GM15510 (cell line): ENCODE measurements around the gene ZNF775.

ENCODE experiments used
- POLR2A ChIP-seq: IDR thresholded peaks from 3 replicates; pipeline ENCODE4 v1.6.1; 2011; ENCODE audit warnings: borderline replicate concordance; ENCODE audit not compliant: insufficient read length; ENCODE audit errors: extremely low read depth

The ZNF775 gene

GRCh38 chr7:150379441-150380379 lies 580 bp downstream of the ZNF775 start:
- TF ChIP-seq POLR2A: peak; percentile 20

- no peak for TF ChIP-seq POLR2A
These were observed 1.3 kb downstream of the ZNF775 start for GRCh38 chr7:150380463-150380862.

- TF ChIP-seq POLR2A: no peak
These were observed 2.0 kb downstream of the ZNF775 start for GRCh38 chr7:150381096-150381495.

- no peak for TF ChIP-seq POLR2A
These were observed 2.6 kb downstream of the ZNF775 start for GRCh38 chr7:150381785-150382122.

GRCh38 chr7:150382123-150382843 lies 3.2 kb downstream of the ZNF775 start:
- TF ChIP-seq POLR2A: peak; percentile 7

- no peak for TF ChIP-seq POLR2A
These were observed 3.7 kb downstream of the ZNF775 start for GRCh38 chr7:150382844-150383225.

GRCh38 chr7:150383710-150384397 lies 4.7 kb downstream of the ZNF775 start:
- no peak for TF ChIP-seq POLR2A

GRCh38 chr7:150384406-150385301 lies 5.5 kb downstream of the ZNF775 start:
- TF ChIP-seq POLR2A: no peak

- TF ChIP-seq POLR2A: no peak
These were observed 6.2 kb downstream of the ZNF775 start for GRCh38 chr7:150385302-150385723.

GRCh38 chr7:150388306-150388705 lies 9.2 kb downstream of the ZNF775 start:
- TF ChIP-seq POLR2A: no peak

- no peak for TF ChIP-seq POLR2A
These were observed 9.8 kb downstream of the ZNF775 start for GRCh38 chr7:150388709-150389531.

GRCh38 chr7:150389532-150389816 lies 10.3 kb downstream of the ZNF775 start:
- TF ChIP-seq POLR2A: no peak

- TF ChIP-seq POLR2A: no peak
These were observed 11.1 kb downstream of the ZNF775 start for GRCh38 chr7:150390205-150390604.

GRCh38 chr7:150393325-150393724 lies 14.2 kb downstream of the ZNF775 start:
- TF ChIP-seq POLR2A: no peak
